Measurements from ENCODE around the gene COX4I1. TPM values are rescaled to one million over a fixed set of nuclear protein-coding genes. Genes with fewer than 3 reads are reported as not detected.

COX4I1 gene
- total and polyA plus RNA-seq, 10 of the 15 experiments (the other 5 are each of a cell fraction or from before 2014, with no cell fraction given), result 480 to 1,889 (median 872) TPM

DNA sequence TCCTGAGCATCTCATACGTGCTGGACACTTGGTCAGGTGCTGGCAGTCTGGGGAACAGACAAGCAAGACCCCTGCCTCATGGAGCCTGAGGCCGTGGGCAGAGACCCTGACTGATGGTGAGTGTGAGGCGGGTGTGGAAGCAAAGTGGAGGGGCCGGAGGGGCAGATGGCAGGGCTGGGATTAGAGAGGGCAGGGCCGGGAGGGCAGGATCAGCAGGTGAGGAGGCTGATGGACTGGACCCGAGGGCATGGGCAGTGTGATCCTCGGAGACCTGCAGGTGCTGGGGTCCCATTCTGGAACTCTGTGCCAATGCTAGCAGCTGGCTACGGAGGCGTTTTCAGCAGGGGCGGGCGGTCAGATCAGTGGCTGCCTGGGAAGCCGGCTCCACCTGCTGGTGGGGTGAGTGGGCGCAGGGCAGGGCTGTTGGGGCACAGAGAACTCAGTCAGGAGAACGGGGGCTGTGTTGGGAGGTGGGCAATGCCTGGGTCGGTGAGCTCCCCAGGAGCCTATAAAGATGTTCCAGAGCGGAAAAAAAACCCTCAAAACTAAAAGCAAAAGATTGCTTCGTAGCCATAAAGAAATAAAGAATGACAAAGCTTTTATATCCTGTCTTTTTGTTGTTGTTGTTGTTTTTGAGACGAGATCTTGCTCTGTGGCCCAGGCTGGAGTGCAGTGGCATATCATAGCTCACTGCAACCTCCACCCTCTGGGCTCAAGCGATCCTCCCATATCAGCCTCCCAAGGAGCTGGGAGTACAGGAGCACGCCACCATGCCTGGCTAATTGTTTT, 39.7 kb upstream of the COX4I1 start:
- Histone ChIP-seq H2AFZ (ENCODE audit: control insufficient read depth, low read depth, low read length) (no peak overlapping the region), H3K4me2 (ENCODE audit: control insufficient read depth, insufficient read depth) (peak overlapping the region; percentile 30; the same call in 1 of the 2 replicates), H3K27me3 (replicated peaks in 1 of 2; ENCODE audit: control insufficient read depth in 2 of 2, insufficient read depth in 2 of 2, low read length in 1 of 2) (no peaks in the 10 kb centered on the region), H3K27ac (ENCODE audit: control insufficient read depth, insufficient read depth) (no peak overlapping the region), H3K4me3 (no peak overlapping the region), H3K9me3 (replicated peaks; ENCODE audit: control insufficient read depth, insufficient read depth, low read length) (no peaks in the 10 kb centered on the region), H3K9ac (ENCODE audit: control insufficient read depth, insufficient read depth, low read length) (no peak overlapping the region), H3K36me3 (ENCODE audit: control insufficient read depth in 2 of 2, insufficient read depth in 2 of 2, low read length in 1 of 2) (no peaks in the 10 kb centered on the region), H3K4me1 (ENCODE audit: control insufficient read depth, insufficient read depth, low read length) (peaks cover 46% of the 10 kb centered on the region), H4K20me1 (ENCODE audit: control insufficient read depth, insufficient read depth) (no peaks in the 10 kb centered on the region), H3K79me2 (ENCODE audit: control insufficient read depth, insufficient read depth, low read length) (no peaks in the 10 kb centered on the region)
- BruUV-seq (replicated peaks), result no TSS peak
- DNase-seq (ENCODE audit: low read depth, low spot score) (no peak), FAIRE-seq (no peak), ATAC-seq (peak; percentile 62)
- ChIA-PET RAD21 (ENCODE audit: unreplicated experiment) (interaction anchor here (0.6 to 1.6 kb wide), 3 partner anchors 40 to 204 kb away, joined by 3 to 5 read pairs (median 3); no protein-coding TSS in a partner anchor), POLR2A (interaction anchor here (1.0 kb wide), 1 partner anchor 41 kb away, joined by 3 read pairs; no protein-coding TSS in a partner anchor), SMC1A (ENCODE audit: uncharacterized antibody, unreplicated experiment) (interaction anchor here (1.0 to 3.1 kb wide), 3 partner anchors 10 to 85 kb away, joined by 3 to 11 read pairs (median 5); no protein-coding TSS in a partner anchor), CTCF (interaction anchor here (0.6 to 4.0 kb wide), 17 partner anchors 8 to 748 kb away, joined by 3 to 29 read pairs (median 4); no protein-coding TSS in a partner anchor)
- intact Hi-C loops (cut with micrococcal nuclease; ENCODE audit: unreplicated experiment), result loop anchor here (2.0 to 5.0 kb wide), 4 partner anchors 43 to 203 kb away; partner anchors contain the start of gene GINS2
- 29% methylated on average over 16 of the region's 20 CpGs for WGBS (ENCODE audit: insufficient coverage, insufficient replicate concordance, low lambda C conversion rate, missing lambda C conversion rate)
- in situ Hi-C loops (cut with MboI), result no loop called here
- TF ChIP-seq TCF12 (IDR thresholded peaks at IDR 0.05; ENCODE audit: low read depth, low read length) (0 out of 2 replicates have a peak, but pooled peaks have one; percentile 32), MEF2A (IDR thresholded peaks at IDR 0.05; ENCODE audit: insufficient read depth, low read depth, low read length) (no peak), RUNX3 (IDR thresholded peaks at IDR 0.05; ENCODE audit: low read length) (0 out of 2 replicates have a peak, but pooled peaks have one; percentile 12), MTA2 (IDR thresholded peaks at IDR 0.05; ENCODE audit: low read depth) (no peak), PKNOX1 (IDR thresholded peaks at IDR 0.05) (no peak), ZNF384 (IDR thresholded peaks at IDR 0.05; ENCODE audit: borderline replicate concordance, low read depth, low read length) (0 out of 2 replicates have a peak, but pooled peaks have one; percentile 6), CHD1 (IDR thresholded peaks at IDR 0.05; ENCODE audit: low read depth, low read length) (no peak), EZH2 (IDR thresholded peaks at IDR 0.05; ENCODE audit: borderline replicate concordance, control insufficient read depth, low read depth, low read length) (no peak), NR2C2 (IDR thresholded peaks at IDR 0.05; ENCODE audit: borderline replicate concordance, control insufficient read depth, insufficient read length, low read depth) (no peak), ZNF622 (IDR thresholded peaks at IDR 0.05) (no peak), ZNF207 (IDR thresholded peaks at IDR 0.05; ENCODE audit: borderline replicate concordance) (no peak), BHLHE40 (IDR thresholded peaks at IDR 0.05; ENCODE audit: borderline replicate concordance in 1 of 2, low read depth in 2 of 2, low read length in 1 of 2) (no peak), STAT1 (conservative IDR thresholded peaks at IDR 0.05) (no peak), MYC (IDR thresholded peaks at IDR 0.05; ENCODE audit: insufficient read depth, insufficient read length, insufficient replicate concordance, low read length, severe bottlenecking) (no peak)
- TF ChIP-seq, protein P1, sequence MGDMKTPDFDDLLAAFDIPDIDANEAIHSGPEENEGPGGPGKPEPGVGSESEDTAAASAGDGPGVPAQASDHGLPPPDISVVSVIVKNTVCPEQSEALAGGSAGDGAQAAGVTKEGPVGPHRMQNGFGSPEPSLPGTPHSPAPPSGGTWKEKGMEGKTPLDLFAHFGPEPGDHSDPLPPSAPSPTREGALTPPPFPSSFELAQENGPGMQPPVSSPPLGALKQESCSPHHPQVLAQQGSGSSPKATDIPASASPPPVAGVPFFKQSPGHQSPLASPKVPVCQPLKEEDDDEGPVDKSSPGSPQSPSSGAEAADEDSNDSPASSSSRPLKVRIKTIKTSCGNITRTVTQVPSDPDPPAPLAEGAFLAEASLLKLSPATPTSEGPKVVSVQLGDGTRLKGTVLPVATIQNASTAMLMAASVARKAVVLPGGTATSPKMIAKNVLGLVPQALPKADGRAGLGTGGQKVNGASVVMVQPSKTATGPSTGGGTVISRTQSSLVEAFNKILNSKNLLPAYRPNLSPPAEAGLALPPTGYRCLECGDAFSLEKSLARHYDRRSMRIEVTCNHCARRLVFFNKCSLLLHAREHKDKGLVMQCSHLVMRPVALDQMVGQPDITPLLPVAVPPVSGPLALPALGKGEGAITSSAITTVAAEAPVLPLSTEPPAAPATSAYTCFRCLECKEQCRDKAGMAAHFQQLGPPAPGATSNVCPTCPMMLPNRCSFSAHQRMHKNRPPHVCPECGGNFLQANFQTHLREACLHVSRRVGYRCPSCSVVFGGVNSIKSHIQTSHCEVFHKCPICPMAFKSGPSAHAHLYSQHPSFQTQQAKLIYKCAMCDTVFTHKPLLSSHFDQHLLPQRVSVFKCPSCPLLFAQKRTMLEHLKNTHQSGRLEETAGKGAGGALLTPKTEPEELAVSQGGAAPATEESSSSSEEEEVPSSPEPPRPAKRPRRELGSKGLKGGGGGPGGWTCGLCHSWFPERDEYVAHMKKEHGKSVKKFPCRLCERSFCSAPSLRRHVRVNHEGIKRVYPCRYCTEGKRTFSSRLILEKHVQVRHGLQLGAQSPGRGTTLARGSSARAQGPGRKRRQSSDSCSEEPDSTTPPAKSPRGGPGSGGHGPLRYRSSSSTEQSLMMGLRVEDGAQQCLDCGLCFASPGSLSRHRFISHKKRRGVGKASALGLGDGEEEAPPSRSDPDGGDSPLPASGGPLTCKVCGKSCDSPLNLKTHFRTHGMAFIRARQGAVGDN (IDR thresholded peaks at IDR 0.05), result no peak
- TF ChIP-seq, protein P2, sequence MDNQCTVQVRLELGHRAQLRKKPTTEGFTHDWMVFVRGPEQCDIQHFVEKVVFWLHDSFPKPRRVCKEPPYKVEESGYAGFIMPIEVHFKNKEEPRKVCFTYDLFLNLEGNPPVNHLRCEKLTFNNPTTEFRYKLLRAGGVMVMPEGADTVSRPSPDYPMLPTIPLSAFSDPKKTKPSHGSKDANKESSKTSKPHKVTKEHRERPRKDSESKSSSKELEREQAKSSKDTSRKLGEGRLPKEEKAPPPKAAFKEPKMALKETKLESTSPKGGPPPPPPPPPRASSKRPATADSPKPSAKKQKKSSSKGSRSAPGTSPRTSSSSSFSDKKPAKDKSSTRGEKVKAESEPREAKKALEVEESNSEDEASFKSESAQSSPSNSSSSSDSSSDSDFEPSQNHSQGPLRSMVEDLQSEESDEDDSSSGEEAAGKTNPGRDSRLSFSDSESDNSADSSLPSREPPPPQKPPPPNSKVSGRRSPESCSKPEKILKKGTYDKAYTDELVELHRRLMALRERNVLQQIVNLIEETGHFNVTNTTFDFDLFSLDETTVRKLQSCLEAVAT (IDR thresholded peaks at IDR 0.05), result no peak

All from GM12878 (cell line).